ENCODE data around the gene UBB.

Gene UBB

GRCh38 chr17:16380640-16381495 is at the start of gene UBB:
UBB (plus strand) TSS chr17:16381091; CDS start chr17:16381908, 817 bp downstream.
- DNase-seq (ENCODE audit: low read depth) = peak; percentile 98

- DNase-seq (ENCODE audit: low read depth) = no peak
These were observed 42.5 kb upstream of the UBB start for GRCh38 chr17:16338391-16338790.

GRCh38 chr17:16339402-16339801 is 41.5 kb upstream of the UBB start:
- no peak for DNase-seq (ENCODE audit: low read depth)

GRCh38 chr17:16339959-16340358 is 40.9 kb upstream of the UBB start:
- DNase-seq (ENCODE audit: low read depth) = no peak

GRCh38 chr17:16342979-16343378 is 37.9 kb upstream of the UBB start:
- peak; percentile 63 for DNase-seq (ENCODE audit: low read depth)

- no peak for DNase-seq (ENCODE audit: low read depth)
These were observed 37.3 kb upstream of the UBB start for GRCh38 chr17:16343569-16343968.

- DNase-seq (ENCODE audit: low read depth) = no peak
These were observed 35.3 kb upstream of the UBB start for GRCh38 chr17:16345565-16345964.

GRCh38 chr17:16346721-16347271 is 34.1 kb upstream of the UBB start:
- DNase-seq (ENCODE audit: low read depth) = no peak

- no peak for DNase-seq (ENCODE audit: low read depth)
These were observed 32.3 kb upstream of the UBB start for GRCh38 chr17:16348586-16348985.

GRCh38 chr17:16349431-16349830 is 31.5 kb upstream of the UBB start:
- DNase-seq (ENCODE audit: low read depth) = no peak

- peak; percentile 62 for DNase-seq (ENCODE audit: low read depth)
These were observed 29.1 kb upstream of the UBB start for GRCh38 chr17:16351831-16352230.

- peak; percentile 78 for DNase-seq (ENCODE audit: low read depth)
These were observed 28.6 kb upstream of the UBB start for GRCh38 chr17:16352303-16352666.

- peak; percentile 58 for DNase-seq (ENCODE audit: low read depth)
These were observed 28.1 kb upstream of the UBB start for GRCh38 chr17:16352667-16353316.

- DNase-seq (ENCODE audit: low read depth) = peak; percentile 68
These were observed 27.3 kb upstream of the UBB start, which contains the start of gene CENPV for GRCh38 chr17:16353317-16354174. CENPV (minus strand) TSS chr17:16353469; CDS start chr17:16353436, 33 bp downstream.

- no peak for DNase-seq (ENCODE audit: low read depth)
These were observed 26.3 kb upstream of the UBB start for GRCh38 chr17:16354585-16354984.

- no peak for DNase-seq (ENCODE audit: low read depth)
These were observed 22.5 kb upstream of the UBB start for GRCh38 chr17:16358394-16358793.

GRCh38 chr17:16361874-16362273 is 19.0 kb upstream of the UBB start:
- DNase-seq (ENCODE audit: low read depth) = no peak

GRCh38 chr17:16363749-16364536 is 16.9 kb upstream of the UBB start:
- peak; percentile 84 for DNase-seq (ENCODE audit: low read depth)

GRCh38 chr17:16364625-16365024 is 16.3 kb upstream of the UBB start:
- no peak for DNase-seq (ENCODE audit: low read depth)

- DNase-seq (ENCODE audit: low read depth) = peak; percentile 82
These were observed 9.1 kb upstream of the UBB start for GRCh38 chr17:16371742-16372141.

Data from ELR (cell line).